ENCODE data around the gene CD99L2.
A peak's percentile ranks its signal among the peaks of the same experiment; 100 is the strongest.

Gene CD99L2

DNA sequence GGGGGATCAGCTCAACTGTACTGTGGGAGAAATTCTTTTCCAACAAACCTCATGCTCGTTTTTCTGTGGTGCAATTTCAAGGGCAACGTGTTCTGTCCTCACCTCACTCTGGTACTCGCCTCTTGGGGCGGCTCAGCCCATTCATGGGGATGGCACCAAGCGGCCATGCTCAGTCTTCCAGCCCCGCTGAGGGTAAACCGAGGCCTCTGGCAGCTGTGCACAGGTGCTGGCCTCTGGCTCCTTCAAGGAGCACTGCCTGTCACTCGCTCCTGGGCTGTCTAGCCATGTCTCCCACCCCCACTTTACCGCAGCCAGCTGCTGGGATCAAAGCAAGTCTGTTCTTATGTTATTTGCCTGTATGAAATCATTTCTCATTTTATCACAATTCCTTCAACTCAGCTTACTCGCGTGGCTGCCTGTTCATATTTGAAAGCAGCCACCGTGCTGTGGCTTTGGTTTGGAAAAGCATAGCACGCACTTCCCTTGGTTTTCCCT, 135.1 kb downstream of the CD99L2 start:
- DNase-seq (ENCODE audit: low read depth) = no peak

DNA sequence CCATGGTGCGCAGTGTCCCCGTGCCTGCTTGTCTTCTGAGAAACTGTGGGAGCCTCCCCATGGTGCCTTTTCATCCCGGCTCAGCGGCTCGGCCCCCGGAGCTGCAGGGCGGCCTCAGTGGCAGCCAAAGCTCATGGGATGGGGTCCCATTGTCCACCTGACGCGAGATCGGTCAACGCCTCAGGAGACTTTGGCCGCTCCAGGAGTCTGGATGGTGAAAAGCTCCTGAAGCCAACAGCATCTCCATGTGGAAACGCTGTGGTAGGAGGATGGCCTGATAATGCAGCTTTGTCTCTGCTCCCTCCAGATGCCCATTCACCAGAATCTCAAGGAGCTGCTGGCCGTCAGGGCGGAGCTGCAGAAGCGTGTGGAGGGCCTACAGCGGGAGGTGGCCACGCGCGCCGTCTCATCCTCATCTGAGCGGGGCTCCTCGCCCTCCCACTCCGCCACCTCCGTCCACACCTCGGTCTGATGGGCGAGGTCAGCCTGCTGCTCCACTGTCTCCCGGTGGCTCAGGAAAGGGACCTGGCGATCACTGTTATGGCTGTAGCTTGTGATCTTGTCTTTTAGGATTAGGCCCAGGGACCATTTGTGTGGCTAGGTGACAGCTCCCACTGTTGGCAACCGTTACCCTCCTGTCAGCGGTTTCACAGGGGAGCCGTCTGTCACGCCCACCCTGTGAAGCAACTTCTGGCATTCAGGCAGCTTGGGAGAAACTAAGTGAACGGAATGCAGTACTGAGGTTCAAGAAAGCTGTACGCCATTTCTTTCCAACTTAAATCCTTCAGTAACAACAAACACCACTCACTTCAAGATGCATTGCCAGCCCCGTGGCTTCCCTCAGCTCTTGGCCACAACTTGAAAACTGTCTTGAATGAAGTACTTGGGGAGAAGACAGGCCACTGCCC, 136.0 kb downstream of the CD99L2 start:
- no peak for DNase-seq (ENCODE audit: low read depth)

DNA sequence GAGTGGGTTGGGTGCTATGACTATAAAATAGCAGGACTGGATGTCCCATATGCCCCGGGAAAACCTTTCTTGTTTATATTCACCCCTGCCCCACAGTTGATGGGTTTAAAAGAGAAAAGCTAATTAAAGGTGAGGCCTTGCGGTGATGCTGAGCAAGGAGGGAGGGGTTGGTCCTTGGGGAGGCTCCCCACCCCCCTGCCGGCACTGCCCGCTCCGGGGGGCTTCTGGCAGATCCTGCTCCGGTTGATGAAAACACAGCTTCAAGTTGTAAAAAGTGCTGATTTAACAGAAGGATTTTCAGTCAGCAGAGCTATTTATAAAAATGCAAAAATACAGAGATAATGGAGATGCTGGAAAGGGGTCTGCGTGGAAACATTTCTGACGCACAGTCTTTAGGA, 136.7 kb downstream of the CD99L2 start:
- no peak for DNase-seq (ENCODE audit: low read depth)

DNA sequence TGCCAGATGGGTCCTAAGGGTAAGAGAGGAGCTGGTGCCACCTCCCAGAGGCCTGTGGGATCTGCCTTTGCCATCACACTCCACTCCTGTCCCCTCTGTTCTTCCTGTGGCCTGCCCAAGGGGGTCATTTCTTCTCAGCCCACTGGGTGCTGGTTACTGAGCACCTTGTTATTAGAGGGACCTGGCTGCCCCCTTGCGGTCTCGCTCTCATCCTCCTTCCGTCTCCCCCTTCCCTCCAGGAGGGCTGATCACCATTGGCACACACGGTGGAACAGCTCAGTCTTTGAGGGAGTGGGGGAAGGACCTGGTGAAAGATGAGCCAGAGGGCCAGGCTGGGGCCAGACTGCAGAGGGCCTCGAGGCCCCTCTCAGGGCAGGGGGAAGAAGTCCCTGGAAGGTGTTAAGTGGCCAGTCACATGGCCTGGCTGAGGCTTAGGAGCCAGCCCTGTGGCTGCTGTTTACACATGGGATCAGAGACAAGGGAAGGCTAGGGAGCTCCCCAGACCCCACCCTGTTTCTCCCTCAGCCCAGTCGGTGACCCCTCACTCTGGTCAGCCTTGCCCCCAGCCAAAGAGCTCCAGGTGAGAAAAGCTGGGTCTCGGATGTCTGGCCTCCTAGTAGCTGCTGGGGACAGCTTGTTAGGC, 137.2 kb downstream of the CD99L2 start:
- no peak for DNase-seq (ENCODE audit: low read depth)

DNA sequence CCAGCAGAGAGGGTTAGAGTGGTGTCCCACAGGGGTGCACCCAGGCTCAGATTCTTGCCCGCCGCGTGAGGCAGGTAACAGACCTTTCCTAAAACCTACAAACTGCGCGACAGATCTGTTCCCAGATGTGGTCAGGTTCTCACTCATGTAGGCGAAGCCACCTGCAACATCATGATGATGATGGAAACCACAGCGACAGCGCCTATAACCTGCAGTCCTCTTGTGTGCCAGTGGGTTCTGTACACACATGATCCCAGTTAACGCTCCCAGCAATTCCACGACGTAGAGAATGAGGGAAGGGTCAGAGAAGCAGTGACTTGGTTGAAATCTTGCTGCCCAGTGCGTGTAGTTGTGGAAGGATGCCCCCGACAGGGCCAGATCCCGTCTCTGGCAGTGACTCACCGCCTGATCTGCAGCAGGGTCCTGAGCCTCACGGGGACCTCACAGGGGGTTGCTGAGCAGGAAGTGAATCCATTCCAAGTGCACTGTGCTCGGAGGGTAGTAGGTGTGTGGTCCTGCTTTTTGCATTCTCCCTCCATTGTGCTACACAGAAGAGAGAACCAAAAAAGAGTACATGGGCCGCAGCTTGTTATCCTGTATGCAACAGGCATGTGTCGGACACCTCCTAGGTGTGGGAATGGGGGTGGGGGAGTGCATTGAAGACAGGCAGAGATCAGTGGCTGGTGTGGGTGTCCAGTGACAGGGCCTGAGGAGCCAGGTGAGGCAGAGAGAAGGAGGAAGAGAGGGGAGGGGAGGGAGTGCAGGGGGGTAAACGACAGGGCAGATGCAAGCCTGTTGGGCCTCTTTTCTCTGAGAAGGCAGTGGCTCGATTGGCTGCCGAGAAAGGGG, 138.7 kb downstream of the CD99L2 start:
- DNase-seq (ENCODE audit: low read depth) = no peak

DNA sequence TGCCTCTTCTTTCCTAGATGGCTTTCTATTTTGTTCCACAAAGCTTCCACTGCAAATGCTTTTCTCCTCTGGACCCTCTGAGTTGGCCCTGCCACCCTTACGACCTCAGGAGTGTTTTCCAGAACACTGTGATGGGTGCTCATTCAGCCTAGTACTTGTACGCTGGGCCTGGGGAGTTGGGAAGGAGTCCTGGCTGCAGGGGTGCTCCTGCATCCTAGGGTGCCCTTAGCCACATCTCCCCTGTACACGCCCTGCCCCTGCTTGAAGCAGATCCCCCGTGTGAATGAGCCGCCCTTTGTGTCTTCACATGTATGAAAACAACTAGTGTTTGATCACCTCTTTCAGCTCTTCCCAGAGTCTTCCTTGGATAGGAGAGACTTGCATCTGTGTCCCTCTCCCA, 141.1 kb downstream of the CD99L2 start:
- DNase-seq (ENCODE audit: low read depth) = no peak

DNA sequence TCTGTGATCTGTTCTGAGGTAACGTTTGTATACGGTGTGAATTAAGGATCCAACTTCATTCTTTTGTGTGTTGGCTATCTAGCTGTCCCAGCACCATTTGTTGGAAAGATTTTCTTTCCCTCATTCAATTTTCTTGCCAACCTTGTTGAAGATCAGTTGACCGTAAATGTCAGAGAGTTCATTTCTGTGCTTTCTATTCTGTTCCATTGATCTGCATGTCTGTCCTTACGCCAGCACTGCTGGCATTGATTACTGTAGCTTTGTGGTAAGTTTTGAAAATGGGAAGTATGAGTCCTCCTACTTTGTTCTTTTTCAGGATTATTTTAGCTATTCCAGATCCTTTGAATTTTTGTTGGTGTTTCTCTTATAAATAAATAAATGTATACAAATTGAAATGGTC, 144.5 kb downstream of the CD99L2 start:
- DNase-seq (ENCODE audit: low read depth) = no peak

DNA sequence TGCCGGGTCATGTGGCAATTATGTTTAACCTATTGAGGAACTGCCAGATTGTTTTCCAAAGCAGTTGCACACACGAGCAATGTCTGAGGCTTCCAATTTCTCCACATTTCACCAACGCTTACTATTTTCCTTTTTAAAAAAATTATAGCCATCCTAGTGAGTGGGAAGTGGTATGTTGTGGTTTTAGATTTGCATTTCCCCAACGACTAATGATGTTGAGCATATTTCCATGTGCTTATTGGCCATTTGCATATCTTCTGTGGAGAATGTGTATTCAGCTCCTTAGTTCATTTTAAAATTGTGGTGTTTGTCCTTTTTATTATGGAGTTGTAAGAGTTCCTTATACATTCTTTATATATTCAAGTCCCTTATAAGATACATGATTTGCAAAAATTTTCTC, 145.1 kb downstream of the CD99L2 start:
- no peak for DNase-seq (ENCODE audit: low read depth)

DNA sequence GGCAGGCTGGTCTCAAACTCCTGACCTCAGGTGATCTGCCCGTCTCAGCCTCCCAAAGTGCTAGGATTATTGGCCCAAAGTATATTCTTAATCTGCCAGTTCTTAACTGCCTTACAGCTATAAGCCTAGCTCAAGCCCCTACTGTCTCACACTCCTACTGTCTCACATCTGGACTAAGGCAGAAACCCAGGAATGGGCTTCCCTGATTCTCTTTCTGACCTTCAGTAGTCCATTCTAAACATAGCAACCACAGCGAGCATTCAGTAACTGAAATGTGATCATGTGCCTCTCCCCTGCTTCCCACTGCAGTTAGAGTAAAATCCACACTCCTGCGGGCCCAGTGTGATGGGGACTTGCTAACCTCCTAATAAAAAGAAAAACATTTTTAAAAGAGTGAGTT, 146.3 kb downstream of the CD99L2 start:
- DNase-seq (ENCODE audit: low read depth) = no peak

DNA sequence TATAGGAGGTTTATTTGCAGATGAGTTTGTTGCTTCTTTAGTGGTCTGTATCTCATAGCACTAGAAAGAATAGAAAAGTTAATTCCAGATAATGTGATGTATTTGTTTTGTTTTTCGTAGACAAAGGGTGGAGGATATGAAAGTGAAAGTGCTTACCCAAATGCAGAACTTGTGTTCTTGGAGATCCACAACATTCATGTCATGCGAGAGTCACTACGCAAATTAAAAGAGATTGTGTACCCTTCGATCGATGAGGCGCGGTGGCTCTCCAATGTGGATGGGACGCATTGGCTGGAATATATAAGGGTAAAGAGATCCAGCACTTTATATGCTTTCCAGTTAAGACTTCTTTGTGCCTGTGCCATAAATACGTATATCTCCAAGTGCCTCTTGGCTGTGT, 162.0 kb downstream of the CD99L2 start:
- no peak for DNase-seq (ENCODE audit: low read depth)

DNA sequence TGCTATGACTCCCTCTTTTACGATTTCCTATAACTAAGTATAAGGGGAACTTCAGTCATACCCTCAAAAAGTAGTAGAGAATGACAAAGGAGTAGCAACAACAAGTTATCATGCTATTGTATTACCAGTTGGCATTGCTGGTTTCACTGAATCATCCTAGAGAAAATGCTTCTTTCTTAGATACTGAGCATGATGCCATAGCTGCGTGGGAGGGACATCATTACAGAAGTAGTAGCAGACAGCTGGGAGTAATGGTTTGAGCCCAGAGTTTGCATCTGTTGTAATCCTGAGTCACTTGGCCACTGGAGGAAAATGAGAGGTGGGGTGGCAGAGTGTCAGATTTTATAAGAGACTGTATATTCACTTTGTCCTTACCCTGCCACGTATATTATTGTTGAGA, 166.7 kb downstream of the CD99L2 start:
- peak; percentile 93 for DNase-seq (ENCODE audit: low read depth)

DNA sequence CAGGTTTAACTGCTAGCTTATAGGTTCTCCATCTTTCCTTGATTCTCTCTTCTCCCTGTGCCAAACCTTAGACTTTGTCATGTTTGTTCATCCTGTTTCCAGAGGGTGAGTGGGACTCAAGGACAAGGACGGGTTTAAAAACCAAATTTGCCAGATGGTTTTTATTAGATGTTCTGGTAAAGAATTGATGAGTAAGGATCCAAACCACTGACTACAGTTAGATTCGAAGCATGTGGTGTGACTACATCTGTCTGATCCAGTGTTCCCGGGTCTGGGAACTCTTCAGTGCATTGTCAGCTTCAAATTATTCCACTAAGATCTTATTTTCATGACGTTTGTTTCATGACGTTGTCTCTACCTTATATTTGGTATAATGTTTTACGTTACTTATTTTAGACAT, 167.7 kb downstream of the CD99L2 start:
- peak; percentile 81 for DNase-seq (ENCODE audit: low read depth)

DNA sequence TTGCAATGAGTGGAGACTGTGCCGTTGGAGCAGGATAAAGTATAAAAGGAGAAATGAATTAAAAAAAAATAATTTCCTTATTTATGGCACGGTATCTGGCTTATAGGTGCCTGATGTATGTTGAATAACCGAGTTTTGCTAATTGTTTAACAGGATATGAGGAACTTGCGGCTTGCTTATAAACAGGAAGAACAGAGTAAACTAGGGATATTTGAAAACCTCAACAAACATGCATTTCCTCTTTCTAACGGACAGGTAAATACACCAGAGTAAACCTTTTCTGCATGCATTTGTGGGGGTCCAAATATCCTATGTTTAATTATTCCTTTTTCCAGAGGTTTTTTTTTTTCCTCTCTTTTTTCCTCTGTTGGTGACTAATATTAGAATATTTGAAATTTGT, 168.5 kb downstream of the CD99L2 start:
- DNase-seq (ENCODE audit: low read depth) = no peak

DNA sequence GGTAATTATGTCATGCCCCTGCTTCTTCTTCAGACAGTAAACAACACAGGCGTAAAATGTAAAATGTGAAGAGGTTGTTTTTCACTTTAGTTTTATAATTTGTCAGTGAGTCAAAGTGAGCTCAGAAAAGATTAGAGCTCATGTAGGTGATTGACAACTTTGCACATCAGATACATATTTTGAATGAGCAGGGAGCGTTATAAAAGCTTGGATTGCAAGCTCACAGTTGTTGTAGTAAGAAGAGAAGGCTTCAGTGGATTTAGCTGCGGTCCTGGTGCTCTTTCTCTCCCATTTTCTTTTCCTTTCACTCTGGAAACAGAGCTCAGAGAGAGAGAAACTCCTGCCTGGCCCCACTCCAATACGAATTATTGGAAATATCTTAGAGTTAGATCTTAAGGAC, 178.8 kb downstream of the CD99L2 start:
- DNase-seq (ENCODE audit: low read depth) = no peak

Data from fibroblast of gingiva (primary cell).